K562 (cell line): ENCODE measurements around the gene TRIOBP. TPM values are rescaled to one million over a fixed set of nuclear protein-coding genes. Genes with fewer than 3 reads are reported as not detected.

Experiments used
- CEBPB ChIP-seq: fragments of 450-650 bp; IDR thresholded peaks from 2 replicates; pipeline ENCODE4 v1.6.1; 2016; ENCODE audit warnings: missing genetic modification characterization, missing compliant biosample characterization
- CEBPG ChIP-seq, 3 experiments: fragments of 200-800 bp in 1 of 3; sonication (Bioruptor generic) in 1 of 3; sonication (generic) in 1 of 3; formaldehyde crosslinking in 1 of 3; IDR thresholded peaks in 2 of 3; conservative IDR thresholded peaks in 1 of 3; 2 replicates each; pipeline versions ENCODE4 v1.6.1 to v1.8.0; 2016 to 2022; ENCODE audit warnings: missing compliant biosample characterization in 2 of 3, missing genetic modification characterization in 2 of 3, mild to moderate bottlenecking in 1 of 3, missing genetic modification reagents in 1 of 3
- KDM5B ChIP-seq: fragments of 200-600 bp; sonication (generic); IDR thresholded peaks from 2 replicates; pipeline ENCODE4 v1.6.1; 2012; ENCODE audit warnings: low read depth, mild to moderate bottlenecking, moderate library complexity, low read length, control low read depth, inconsistent platforms; ENCODE audit not compliant: insufficient replicate concordance
- NFIC ChIP-seq: fragments of 450-650 bp; IDR thresholded peaks from 2 replicates; pipeline ENCODE4 v1.6.1; 2017; ENCODE audit warnings: mild to moderate bottlenecking, inconsistent platforms
- POLR2G ChIP-seq: fragments of 200-400 bp; formaldehyde crosslinking; IDR thresholded peaks from 2 replicates; pipeline ENCODE4 v1.6.1; 2017; ENCODE audit warnings: low read depth, mild to moderate bottlenecking, antibody characterized with exemption, low read length, moderate library complexity
- RB1 ChIP-seq: fragments of 450-650 bp; IDR thresholded peaks from 2 replicates; pipeline ENCODE4 v1.6.1; 2017; ENCODE audit warnings: low read depth, mild to moderate bottlenecking
- SRSF1 ChIP-seq: fragments of 200-400 bp; formaldehyde crosslinking; IDR thresholded peaks from 2 replicates; pipeline ENCODE4 v1.6.1; 2017; ENCODE audit warnings: mild to moderate bottlenecking, low read depth, low read length, moderate library complexity
- SRSF9 ChIP-seq: fragments of 200-400 bp; formaldehyde crosslinking; IDR thresholded peaks from 2 replicates; pipeline ENCODE4 v1.6.1; 2017; ENCODE audit warnings: low read depth, low read length, borderline replicate concordance
- YY1 ChIP-seq, 3 experiments: IDR thresholded peaks; 2 replicates each; pipeline ENCODE4 v1.6.1; 2011; ENCODE audit warnings: low read length in 2 of 3, mild to moderate bottlenecking in 2 of 3, moderate library complexity in 2 of 3, borderline replicate concordance in 1 of 3, control low read depth in 1 of 3, low read depth in 1 of 3; ENCODE audit not compliant: insufficient read depth in 3 of 3, insufficient replicate concordance in 2 of 3, control insufficient read depth in 1 of 3, insufficient read length in 1 of 3; ENCODE audit errors: extremely low read depth in 1 of 3
- ZNF143 ChIP-seq: sonication (generic); formaldehyde crosslinking; IDR thresholded peaks from 2 replicates; pipeline ENCODE4 v1.9.0; 2022; ENCODE audit warnings: mild to moderate bottlenecking, missing genetic modification reagents
- ZNF174 ChIP-seq: fragments of 250-450 bp; sonication (Bioruptor Pico); IDR thresholded peaks from 2 replicates; pipeline ENCODE4 v1.4.0; 2020; ENCODE audit warnings: mild to moderate bottlenecking
- ZNF644 ChIP-seq: fragments of 200-800 bp; sonication (Bioruptor generic); IDR thresholded peaks from 2 replicates; pipeline ENCODE4 v1.6.1; 2016; ENCODE audit warnings: low read depth, missing genetic modification characterization, missing compliant biosample characterization
- polyA plus RNA-seq, 8 experiments: library from polyadenylated mRNA; depleted of rRNA in 4 of 8; stranded (reverse) in 5 of 8; unstranded in 3 of 8; fragments of >200 nt; fragmentation: Nextera tagmentation in 2 of 8; fragmentation: Illumina TruSeq in 1 of 8; extraction: Ambion mirVana in 2 of 8; extraction: Trizol in 1 of 8; gene quantifications; 2 replicates each; pipeline versions ENCODE4 v1.2.1 to v1.2.3, GENCODE V29; 2011 to 2014; ENCODE audit warnings: inconsistent platforms in 1 of 8, missing spikeins in 1 of 8
- total RNA-seq, 7 experiments: library from RNA; depleted of rRNA in 6 of 7; stranded (reverse); fragments of >200 nt in 6 of 7; fragmentation: Illumina TruSeq in 2 of 7; extraction: Trizol in 2 of 7; gene quantifications; 2 replicates each; pipeline versions ENCODE4 v1.2.1 to v1.2.3, GENCODE V29; 2011 to 2021; ENCODE audit warnings: low replicate concordance in 1 of 7
- TF ChIP-seq, protein P1 (sequence below), 2 experiments: fragments of 450-650 bp in 1 of 2; sonication (generic) in 1 of 2; formaldehyde crosslinking in 1 of 2; IDR thresholded peaks; 2 replicates each; pipeline versions ENCODE4 v1.7.1 to v1.9.0; 2016 to 2022; ENCODE audit warnings: inconsistent platforms in 1 of 2, mild to moderate bottlenecking in 1 of 2, missing genetic modification reagents in 1 of 2
- TF ChIP-seq, protein P2 (sequence below): sonication (generic); formaldehyde crosslinking; IDR thresholded peaks from 2 replicates; pipeline ENCODE4 v1.9.0; 2022; ENCODE audit warnings: mild to moderate bottlenecking, missing genetic modification reagents

TRIOBP gene
- total and polyA plus RNA-seq, 9 of the 15 experiments (the other 6 are each of a cell fraction or from before 2014, with no cell fraction given): 0.24 to 13.8 (median 5.5) TPM

DNA sequence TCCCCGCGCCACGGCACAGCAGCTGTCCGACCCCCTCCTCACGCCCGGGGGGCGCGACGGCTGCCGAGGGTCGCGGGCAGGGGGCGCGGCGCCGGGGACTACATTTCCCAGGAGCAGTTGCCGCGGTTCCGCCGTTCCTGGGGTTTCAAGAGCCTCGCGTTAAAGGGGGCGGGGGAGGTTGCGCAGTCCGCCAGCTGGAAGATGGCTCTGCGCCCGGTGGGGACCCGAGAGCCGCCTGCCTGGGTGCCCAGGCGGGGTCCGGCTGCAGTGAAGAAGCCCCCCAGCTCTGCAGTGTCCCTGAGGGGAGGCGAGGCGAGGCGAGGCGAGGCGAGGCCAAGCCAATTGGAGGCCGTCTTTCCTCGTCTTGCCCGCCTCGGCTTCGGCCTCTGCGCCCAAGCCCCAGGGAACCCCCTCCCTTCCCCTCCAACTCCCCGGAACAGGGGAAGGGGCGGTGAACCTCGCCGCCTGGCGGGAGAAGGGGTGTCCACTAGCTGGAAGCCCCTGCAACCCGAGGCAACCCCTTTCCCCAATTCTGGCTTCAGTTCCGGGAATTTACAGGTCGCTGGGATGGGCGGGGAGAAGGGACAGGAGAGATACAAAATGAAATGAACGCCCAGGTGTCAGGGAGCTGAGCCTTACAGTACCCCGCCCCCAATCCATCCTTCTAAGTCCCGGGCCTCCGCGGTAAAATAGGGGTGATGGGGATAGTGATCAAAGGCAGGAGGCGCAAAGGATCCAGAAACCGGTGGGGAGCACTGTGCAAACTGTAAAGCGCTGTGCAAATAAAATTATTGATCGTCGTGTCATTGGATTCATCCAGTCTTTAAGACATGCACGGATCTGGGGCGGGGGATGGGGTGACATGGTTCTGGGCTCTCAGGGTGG, 105.7 kb downstream of the TRIOBP start (continued):
- TF ChIP-seq, protein P1, sequence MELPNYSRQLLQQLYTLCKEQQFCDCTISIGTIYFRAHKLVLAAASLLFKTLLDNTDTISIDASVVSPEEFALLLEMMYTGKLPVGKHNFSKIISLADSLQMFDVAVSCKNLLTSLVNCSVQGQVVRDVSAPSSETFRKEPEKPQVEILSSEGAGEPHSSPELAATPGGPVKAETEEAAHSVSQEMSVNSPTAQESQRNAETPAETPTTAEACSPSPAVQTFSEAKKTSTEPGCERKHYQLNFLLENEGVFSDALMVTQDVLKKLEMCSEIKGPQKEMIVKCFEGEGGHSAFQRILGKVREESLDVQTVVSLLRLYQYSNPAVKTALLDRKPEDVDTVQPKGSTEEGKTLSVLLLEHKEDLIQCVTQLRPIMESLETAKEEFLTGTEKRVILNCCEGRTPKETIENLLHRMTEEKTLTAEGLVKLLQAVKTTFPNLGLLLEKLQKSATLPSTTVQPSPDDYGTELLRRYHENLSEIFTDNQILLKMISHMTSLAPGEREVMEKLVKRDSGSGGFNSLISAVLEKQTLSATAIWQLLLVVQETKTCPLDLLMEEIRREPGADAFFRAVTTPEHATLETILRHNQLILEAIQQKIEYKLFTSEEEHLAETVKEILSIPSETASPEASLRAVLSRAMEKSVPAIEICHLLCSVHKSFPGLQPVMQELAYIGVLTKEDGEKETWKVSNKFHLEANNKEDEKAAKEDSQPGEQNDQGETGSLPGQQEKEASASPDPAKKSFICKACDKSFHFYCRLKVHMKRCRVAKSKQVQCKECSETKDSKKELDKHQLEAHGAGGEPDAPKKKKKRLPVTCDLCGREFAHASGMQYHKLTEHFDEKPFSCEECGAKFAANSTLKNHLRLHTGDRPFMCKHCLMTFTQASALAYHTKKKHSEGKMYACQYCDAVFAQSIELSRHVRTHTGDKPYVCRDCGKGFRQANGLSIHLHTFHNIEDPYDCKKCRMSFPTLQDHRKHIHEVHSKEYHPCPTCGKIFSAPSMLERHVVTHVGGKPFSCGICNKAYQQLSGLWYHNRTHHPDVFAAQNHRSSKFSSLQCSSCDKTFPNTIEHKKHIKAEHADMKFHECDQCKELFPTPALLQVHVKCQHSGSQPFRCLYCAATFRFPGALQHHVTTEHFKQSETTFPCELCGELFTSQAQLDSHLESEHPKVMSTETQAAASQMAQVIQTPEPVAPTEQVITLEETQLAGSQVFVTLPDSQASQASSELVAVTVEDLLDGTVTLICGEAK (IDR thresholded peaks at IDR 0.05): peak; percentile 41; the same call in 1 of the 2 replicates
- TF ChIP-seq, protein P1 (CRISPR knock-in tag; IDR thresholded peaks at IDR 0.05): no peak
- peak; percentile 88 for TF ChIP-seq POLR2G
- TF ChIP-seq, protein P2, sequence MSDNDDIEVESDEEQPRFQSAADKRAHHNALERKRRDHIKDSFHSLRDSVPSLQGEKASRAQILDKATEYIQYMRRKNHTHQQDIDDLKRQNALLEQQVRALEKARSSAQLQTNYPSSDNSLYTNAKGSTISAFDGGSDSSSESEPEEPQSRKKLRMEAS (CRISPR knock-in tag): 0 out of 2 replicates have a peak, but pooled peaks have one; percentile 37
- no peak for TF ChIP-seq SRSF1
- no peak for TF ChIP-seq ZNF174 (CRISPR knock-in tag)
- TF ChIP-seq ZNF143 (CRISPR knock-in tag): peak; percentile 78
- peak; percentile 74 for TF ChIP-seq CEBPB (tag)
- peak; percentile 41 for TF ChIP-seq KDM5B
- peak; percentile 41; the same call in 1 of the 2 replicates for TF ChIP-seq CEBPG (CRISPR knock-in tag; IDR thresholded peaks at IDR 0.05)
- peak in 1 of 2 experiments; percentile 23; a peak in 1 of 4 replicates for TF ChIP-seq CEBPG (tag; conservative IDR thresholded peaks at IDR 0.05 in 1 of 2, IDR thresholded peaks at IDR 0.05 in 1 of 2)
- TF ChIP-seq YY1 (IDR thresholded peaks at IDR 0.05; ENCODE audit: borderline replicate concordance in 1 of 3, control insufficient read depth in 1 of 3, extremely low read depth in 1 of 3, insufficient read depth in 3 of 3, insufficient read length in 1 of 3, insufficient replicate concordance in 2 of 3, low read depth in 1 of 3, low read length in 2 of 3): peak in 1 of 3 experiments; percentile 27
- TF ChIP-seq NFIC: peak; percentile 67
- TF ChIP-seq SRSF9: no peak
- peak; percentile 67 for TF ChIP-seq ZNF644 (tag)
- 0 out of 2 replicates have a peak, but pooled peaks have one; percentile 23 for TF ChIP-seq RB1
